WERI-Rb-1 (cell line): ENCODE measurements around the gene CCDC88A.

Experiments used
- DNase-seq: peaks from one replicate; pipeline ENCODE4 v3.0.0-alpha.2; 2020
- H3K27ac ChIP-seq: fragments of 250-450 bp; sonication (Bioruptor Pico); 2 replicates; pipeline ENCODE4 v1.5.1; 2020; ENCODE audit warnings: mild to moderate bottlenecking, moderate library complexity
- H3K27me3 ChIP-seq: fragments of 250-450 bp; sonication (Bioruptor Pico); 2 replicates; pipeline ENCODE4 v1.5.1; 2021; ENCODE audit warnings: mild to moderate bottlenecking, low read depth, moderate library complexity; ENCODE audit not compliant: insufficient read depth, severe bottlenecking
- H3K36me3 ChIP-seq: fragments of 250-450 bp; sonication (Bioruptor Pico); 2 replicates; pipeline ENCODE4 v1.5.1; 2020; ENCODE audit warnings: mild to moderate bottlenecking, moderate library complexity
- H3K4me3 ChIP-seq: 2 replicates; pipeline ENCODE4 v1.5.1; 2011; ENCODE audit warnings: low read depth, mild to moderate bottlenecking, control low read depth, low read length
- H3K9me3 ChIP-seq: fragments of 250-450 bp; sonication (Bioruptor Pico); 2 replicates; pipeline ENCODE4 v1.5.1; 2021; ENCODE audit warnings: mild to moderate bottlenecking, moderate library complexity; ENCODE audit not compliant: severe bottlenecking
- TF ChIP-seq, protein P1 (sequence below): IDR thresholded peaks from 2 replicates; pipeline ENCODE4 v1.5.1; 2011; ENCODE audit warnings: low read depth, mild to moderate bottlenecking, control low read depth, inconsistent platforms, low read length

Gene CCDC88A

DNA sequence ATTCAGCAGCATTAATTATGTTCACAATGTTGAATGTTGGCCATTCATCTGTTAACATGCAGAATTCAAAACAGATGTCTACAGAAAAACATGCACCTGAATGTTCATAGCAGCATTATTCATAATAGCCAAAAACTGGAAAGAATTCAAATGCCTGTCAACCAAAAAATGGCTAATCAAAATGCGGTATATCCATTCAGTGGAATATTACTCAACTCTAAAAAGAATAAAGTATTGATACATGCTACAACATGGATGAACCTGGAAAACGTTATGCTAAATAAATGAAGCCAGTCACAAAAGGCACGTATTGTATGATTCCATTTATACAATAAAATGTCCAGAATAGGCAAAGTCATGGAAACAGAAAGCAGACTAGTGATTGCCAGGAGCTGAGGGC, 68.0 kb downstream of the CCDC88A start:
- no peaks in the 10 kb centered on the region for H3K27me3 ChIP-seq
- H3K9me3 ChIP-seq: no peaks in the 10 kb centered on the region
- no peak overlapping the region for H3K4me3 ChIP-seq
- H3K36me3 ChIP-seq: peaks cover 28% of the 10 kb centered on the region
- no peak overlapping the region for H3K27ac ChIP-seq
- TF ChIP-seq, protein P1, sequence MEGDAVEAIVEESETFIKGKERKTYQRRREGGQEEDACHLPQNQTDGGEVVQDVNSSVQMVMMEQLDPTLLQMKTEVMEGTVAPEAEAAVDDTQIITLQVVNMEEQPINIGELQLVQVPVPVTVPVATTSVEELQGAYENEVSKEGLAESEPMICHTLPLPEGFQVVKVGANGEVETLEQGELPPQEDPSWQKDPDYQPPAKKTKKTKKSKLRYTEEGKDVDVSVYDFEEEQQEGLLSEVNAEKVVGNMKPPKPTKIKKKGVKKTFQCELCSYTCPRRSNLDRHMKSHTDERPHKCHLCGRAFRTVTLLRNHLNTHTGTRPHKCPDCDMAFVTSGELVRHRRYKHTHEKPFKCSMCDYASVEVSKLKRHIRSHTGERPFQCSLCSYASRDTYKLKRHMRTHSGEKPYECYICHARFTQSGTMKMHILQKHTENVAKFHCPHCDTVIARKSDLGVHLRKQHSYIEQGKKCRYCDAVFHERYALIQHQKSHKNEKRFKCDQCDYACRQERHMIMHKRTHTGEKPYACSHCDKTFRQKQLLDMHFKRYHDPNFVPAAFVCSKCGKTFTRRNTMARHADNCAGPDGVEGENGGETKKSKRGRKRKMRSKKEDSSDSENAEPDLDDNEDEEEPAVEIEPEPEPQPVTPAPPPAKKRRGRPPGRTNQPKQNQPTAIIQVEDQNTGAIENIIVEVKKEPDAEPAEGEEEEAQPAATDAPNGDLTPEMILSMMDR: no peak
- no peak for DNase-seq

DNA sequence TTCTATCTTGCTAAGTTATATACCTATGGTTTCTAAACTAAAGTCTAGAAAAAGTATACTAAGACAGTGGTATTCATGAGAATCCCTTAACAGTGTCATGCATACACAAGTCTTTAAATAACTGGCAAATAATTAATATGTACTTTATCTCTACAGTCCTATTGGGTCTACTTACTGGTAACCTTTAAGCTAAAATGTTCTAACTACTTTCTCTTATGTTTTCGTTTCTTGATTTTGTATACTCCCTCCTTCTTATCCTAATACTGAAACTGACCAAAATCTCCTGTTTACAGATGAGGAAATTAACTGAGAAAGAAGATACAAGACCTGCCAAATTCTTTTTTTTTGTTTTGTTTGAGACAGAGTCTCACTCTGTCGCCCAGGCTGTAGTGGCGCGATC, 74.6 kb downstream of the CCDC88A start:
- TF ChIP-seq, protein P1: no peak
- H3K27me3 ChIP-seq: no peaks in the 10 kb centered on the region
- H3K4me3 ChIP-seq: no peak overlapping the region
- H3K27ac ChIP-seq: no peak overlapping the region
- H3K9me3 ChIP-seq: no peaks in the 10 kb centered on the region
- DNase-seq: no peak
- peaks cover 32% of the 10 kb centered on the region for H3K36me3 ChIP-seq

DNA sequence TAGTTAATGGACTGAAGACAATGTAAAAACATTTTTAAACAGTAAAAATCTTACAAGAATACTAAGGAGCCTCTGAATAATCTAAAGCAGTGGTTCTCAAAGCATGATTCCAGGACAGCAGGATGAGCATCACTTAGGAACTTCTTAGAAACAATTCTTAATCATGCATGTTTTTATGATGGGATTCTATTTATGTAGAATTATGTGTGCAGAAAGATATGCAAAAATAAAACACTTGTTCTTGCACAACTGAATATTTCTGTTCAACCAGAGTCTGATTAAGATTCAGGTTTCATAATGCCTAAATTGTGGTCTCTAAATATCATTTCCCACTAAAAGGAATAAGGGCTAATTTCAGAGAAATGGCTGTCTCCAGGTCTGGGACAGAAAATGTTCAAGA, 81.4 kb downstream of the CCDC88A start:
- Histone ChIP-seq H3K9me3 (no peaks in the 10 kb centered on the region), H3K4me3 (no peak overlapping the region), H3K27ac (no peak overlapping the region), H3K36me3 (peaks cover 18% of the 10 kb centered on the region), H3K27me3 (no peaks in the 10 kb centered on the region)
- no peak for DNase-seq
- TF ChIP-seq, protein P1: no peak

DNA sequence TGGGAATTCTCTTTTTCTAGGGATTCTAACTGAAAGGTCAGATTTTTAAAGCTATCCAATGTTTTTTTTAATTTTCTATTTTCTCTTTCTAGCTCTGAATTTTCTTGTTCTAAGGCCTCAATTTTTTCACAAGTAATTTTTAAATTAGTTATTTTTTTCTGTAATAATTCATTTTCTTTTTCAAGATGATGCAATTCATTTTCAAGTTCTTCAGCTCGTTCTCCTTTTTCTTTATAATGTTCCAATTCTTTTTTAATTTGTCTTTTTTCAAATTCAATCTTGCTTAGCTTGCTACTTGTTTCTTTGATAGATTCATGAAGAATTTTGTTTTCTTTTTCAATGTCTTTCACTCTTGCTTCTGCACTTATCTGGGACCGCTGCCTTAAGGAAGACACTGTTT, 84.9 kb downstream of the CCDC88A start:
- TF ChIP-seq, protein P1: no peak
- Histone ChIP-seq H3K27me3 (no peaks in the 10 kb centered on the region), H3K27ac (no peak overlapping the region), H3K36me3 (peaks cover 17% of the 10 kb centered on the region), H3K4me3 (no peak overlapping the region), H3K9me3 (no peaks in the 10 kb centered on the region)
- DNase-seq: no peak

DNA sequence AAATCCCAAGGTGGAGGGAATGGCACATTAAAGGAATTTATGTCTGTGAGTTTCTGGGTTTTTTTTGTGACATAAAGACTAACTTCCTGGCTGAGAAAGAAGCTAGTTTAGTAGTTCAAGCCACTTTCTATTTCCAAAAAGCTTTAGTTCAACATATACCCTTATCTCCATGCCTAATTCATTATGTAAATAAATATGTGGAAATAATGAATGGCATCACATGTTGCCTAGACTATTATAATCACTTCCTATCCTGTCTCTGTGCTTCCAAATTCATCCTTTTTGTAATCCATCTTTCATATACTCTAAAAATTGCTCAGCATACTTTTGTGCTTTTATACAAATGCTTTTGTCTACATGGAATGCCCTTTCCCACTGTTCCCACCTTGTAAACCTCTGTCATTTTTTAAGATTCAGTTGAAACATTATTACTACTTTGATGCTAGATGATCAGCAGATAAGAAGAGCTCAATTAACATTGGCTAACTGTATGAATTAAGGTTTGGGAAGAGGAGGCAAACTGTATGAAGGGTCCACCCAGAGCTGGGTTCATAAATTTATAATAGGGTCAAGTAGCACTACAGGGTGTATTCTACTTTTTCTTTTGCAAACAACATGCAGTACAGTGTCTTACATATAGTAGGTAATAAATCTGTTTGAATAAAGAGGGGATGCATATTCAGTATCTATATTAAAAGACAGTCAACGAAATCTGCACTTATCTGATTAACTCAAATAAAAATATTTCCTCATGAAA, 88.9 kb downstream of the CCDC88A start:
- H3K36me3 ChIP-seq: peaks cover 18% of the 10 kb centered on the region
- no peaks in the 10 kb centered on the region for H3K27me3 ChIP-seq
- DNase-seq: no peak
- no peaks in the 10 kb centered on the region for H3K9me3 ChIP-seq
- TF ChIP-seq, protein P1: no peak
- no peak overlapping the region for H3K27ac ChIP-seq
- H3K4me3 ChIP-seq: no peak overlapping the region
